ENCODE measurements around the gene DNAAF1.
"Not testable (repeated sequence)": the region's sequence is repeated elsewhere in the genome, so short reads cannot be mapped to it uniquely, and the experiment has no call there.

The DNAAF1 gene

DNA sequence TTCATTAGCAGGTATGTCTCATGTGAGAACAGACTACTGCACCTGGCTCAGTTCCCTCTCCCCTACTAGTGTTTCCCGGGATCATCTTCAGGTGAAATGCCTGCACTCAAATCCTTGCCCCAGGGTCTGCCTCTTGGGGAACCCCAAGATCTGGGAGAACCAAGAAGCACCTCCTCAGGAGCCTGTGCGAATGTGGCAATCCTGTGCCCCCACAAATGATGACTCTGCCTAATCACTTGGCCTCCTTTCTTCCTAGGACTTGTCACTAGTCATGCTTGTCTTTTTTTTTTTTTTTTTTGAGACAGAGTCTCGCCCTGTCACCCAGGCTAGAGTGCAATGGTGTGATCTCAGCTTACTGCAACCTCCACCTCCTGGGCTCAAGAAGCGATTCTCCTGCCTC lies 67.5 kb downstream of the DNAAF1 start:
- DNase-seq: no peak

DNA sequence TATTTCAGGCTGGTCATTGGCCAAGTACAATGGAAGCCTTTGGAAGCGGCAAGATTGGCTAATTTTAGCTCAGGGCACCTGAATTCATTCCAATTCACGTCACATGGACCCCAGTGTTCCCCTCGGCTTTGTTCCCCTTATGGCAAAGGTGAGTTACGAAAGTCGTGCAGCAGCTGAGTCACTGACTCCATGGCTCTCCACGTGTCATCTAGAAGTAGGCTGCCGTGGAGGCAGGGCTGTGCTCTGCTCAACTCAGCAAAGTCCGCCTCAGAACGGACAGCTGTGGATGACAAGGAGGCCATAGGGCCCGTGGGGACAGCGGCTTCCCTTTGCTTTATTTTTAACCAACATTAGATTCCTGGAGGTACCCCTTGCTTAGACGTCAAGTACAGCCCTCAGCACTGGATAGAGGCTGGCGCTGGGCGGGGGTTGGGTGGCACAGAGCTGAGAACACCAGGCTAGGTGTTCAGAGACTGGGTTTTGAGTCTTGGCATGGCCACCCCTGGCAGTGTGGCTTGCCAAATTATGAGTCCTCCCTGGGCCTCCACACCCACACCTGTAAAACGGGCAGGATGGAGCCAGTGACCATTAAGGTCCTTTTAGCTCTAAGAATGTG lies 69.5 kb downstream of the DNAAF1 start:
- no peak for DNase-seq

DNA sequence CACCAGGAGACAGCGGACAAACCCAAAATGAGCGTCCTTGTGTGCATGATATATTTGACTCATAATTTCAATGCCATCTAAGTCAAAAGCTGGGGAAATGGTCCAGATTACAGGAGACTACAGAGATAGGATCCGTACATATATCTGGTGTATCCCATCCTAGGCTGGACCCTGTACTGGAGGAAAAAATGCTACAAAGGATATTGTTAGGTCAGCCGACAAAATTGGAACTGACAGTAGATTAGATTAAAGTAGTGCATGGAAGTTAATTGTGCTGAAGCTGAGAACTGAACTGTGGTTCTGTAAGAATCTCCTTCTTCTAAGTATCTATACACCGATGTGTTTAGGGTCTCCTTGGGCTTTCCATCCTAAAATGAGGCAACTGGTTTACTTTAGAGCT lies 70.4 kb downstream of the DNAAF1 start:
- DNase-seq: no peak

DNA sequence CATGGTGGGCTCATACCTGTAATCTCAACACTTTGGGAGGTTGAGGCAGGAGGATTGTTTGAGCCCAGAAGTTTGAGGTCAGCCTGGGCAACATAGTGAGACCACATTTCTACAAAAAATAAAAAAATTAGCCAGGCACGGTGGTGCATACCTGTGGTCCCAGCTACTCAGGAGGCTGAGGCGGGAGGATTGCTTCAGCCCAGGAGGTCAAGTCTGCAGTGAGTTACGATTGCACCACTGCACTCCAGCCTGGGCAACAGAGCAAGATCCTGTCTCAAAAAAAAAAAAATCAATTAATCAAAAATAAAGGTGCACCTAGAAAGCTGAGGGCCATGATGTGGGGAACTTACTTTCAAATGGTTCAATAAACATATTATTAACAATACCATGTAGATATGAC lies 71.0 kb downstream of the DNAAF1 start:
- DNase-seq: not testable (repeated sequence)

DNA sequence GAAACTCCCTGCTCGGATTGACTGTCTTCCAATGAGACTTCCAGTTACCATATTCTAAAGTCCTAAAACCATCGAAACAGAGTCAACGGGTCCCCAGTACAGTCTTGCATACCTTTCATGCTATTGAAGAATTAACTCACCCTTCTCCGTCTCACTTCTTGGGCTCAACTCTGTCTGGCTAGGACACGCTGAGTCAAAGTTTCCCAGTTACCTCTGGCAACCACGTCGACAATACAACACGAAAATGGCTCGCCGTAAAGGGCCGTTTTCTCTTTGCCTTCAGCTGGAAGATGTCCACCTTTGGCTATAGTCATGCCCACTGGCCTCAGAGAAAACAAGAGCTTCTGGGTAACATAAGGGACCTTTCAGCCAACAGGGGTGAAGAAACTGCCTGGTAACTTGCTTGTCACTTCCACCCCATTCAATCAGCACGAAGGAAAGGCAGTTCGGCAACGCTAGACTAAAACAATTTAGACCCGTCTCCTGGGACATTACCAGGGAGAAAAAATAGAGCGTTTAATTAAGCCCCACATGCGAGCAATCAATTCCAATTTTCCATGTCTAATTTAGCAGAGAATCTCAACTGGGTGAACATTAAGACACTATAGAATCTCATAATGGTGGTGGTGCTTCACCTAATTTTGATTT lies 73.2 kb downstream of the DNAAF1 start:
- no peak for DNase-seq

DNA sequence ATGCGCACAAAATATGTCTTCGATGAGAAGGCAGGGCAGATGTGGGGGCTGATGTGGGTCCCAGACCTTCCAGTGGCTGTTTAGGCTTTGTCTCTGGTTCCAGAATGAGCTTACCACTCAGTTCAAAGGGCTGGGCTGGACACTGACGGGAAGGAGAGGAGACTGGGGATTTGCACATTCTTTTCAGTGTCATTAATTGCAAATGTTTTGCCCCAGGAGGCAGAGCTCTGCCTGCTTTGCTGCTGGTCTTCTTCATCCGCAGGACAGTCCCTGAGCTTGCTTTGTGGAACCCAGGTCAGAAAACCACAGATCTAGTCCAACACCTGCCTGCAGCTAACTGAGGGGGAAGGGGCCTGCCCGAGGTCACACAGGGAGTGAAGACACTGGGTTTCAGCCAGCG lies 73.8 kb downstream of the DNAAF1 start:
- DNase-seq: no peak

DNA sequence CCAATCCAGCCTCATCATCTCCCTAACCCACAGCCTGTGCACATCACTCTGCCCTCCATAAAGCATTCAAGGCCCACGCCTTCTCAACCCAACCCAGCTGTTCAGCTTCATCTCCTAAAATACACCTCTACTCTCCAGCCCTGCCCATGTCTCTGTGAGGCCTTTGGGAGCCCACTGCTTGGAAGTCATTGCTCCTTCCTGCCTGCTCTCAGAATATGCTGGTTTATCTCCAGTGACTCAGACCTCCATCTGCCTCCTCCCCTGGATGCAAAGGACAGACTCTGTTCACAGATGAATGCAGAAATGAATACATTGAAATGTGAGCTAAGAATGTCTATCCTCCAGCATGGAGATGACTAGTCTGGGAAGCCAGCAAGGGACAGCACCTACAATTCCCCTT lies 75.7 kb downstream of the DNAAF1 start:
- DNase-seq: no peak

DNA sequence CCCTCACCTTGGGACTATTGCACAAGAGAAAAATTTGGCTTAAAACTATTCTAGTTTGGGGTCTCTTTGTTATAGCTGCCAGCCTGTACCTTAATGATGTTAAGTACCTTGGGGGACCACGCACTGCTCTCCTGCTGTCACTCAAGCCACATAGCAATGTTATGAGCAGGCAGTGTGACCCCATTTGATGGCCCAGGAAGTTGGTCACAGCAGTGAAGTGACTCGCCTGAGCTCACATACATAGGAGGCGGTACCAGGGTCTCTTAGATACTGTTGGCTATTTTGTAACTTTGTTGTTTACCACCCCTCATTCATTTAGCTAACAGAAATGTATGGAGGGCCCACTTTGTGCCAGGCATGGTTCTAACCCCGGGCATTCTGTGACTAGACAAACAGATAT lies 78.3 kb downstream of the DNAAF1 start:
- DNase-seq: no peak

DNA sequence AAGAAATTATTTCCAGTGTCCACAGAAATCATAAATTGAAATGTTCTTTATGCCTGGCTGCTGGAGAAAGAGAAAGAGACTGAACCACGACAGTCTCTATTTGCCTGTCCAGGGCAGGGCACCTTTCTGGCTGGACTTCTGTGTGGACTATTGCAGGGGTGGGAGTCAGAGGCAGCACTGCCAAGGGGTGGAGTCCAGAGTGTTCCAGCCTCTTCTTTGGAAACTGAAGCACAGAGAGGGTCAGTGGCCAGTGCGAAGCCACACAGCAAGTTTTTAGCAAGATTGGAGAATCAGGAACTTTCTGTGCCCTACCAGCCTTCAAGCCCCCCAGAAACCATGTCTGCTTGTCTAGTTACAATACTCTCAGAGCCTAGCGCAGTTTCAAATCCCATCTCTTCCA lies 79.4 kb downstream of the DNAAF1 start:
- no peak for DNase-seq

DNA sequence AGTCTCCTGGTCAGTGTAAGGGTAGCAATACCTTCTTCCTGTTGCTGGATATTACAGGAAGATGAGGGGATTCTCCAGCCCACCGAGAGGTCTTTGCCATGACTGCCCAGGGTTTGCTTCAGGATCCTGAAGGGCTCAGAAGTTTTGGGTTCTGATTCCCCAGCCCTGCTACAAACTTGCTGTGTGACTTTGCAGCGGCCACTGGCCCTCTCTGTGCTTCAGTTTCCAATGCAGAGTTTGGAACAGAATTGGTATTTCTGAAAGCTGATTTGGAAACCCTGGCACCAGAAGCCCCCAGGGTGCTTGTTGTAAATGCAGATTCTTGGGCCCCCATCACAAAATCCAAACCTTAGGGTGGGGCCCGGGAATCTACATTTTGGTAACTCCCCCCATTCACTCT lies 80.0 kb downstream of the DNAAF1 start:
- no peak for DNase-seq

DNA sequence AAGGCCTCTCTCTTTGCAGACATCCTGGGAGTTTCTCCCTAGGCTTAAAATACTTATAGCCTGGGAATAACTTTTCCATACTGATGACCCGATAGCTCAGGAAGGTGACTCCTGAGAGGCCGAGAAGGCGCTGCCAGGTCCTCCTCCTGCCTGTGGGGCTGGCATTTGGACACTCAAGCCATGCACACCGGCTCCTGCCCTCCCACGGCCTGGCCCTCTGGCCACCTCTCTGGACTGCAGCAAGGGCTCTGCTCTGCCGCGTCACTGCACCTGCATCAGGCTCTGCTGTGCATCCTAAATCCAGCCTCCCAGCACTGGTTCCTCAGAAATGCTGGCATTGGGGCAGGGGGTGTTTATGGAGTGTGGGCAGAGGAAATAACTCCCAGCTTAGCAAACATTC lies 80.5 kb downstream of the DNAAF1 start:
- DNase-seq: no peak

DNA sequence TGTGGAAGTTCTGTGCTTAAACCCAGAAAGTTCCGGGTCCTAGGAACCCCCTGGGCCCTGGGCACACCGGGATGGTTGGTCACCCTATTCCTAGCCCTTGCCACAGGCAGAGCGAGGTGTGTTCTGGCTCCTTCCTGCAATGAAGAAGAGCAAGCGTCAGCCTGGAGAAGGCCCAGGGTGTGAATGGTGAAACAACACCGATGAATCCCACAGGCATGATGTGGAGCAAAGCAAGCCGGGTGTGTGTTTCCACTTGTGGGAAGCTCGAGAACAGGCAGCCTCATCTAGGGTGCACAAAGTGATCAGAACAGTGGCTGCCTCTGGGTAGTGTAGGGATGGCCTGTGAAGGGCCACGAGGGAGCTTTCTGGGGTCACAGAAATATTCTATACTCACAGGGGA lies 80.9 kb downstream of the DNAAF1 start:
- DNase-seq: no peak
